Keratinocyte (primary cell): ENCODE results near the gene NEK10.

Source experiments
- EZH2 ChIP-seq: IDR thresholded peaks from one replicate; pipeline ENCODE4 v1.6.1; 2012; ENCODE audit warnings: inconsistent platforms, mild to moderate bottlenecking, low read length, moderate library complexity
- TF ChIP-seq, protein P1 (sequence below), 3 experiments: IDR thresholded peaks in 1 of 3; conservative IDR thresholded peaks in 1 of 3; optimal IDR thresholded peaks in 1 of 3; 2 replicates in 2 of 3; 3 replicates in 1 of 3; pipeline versions ENCODE3 to v1.5.1; 2011; ENCODE audit warnings: low read length in 3 of 3, mild to moderate bottlenecking in 3 of 3, moderate library complexity in 2 of 3, control low read depth in 1 of 3, inconsistent platforms in 1 of 3; ENCODE audit not compliant: insufficient read depth in 2 of 3; ENCODE audit errors: extremely low read depth in 1 of 3

- TF ChIP-seq, protein P1, sequence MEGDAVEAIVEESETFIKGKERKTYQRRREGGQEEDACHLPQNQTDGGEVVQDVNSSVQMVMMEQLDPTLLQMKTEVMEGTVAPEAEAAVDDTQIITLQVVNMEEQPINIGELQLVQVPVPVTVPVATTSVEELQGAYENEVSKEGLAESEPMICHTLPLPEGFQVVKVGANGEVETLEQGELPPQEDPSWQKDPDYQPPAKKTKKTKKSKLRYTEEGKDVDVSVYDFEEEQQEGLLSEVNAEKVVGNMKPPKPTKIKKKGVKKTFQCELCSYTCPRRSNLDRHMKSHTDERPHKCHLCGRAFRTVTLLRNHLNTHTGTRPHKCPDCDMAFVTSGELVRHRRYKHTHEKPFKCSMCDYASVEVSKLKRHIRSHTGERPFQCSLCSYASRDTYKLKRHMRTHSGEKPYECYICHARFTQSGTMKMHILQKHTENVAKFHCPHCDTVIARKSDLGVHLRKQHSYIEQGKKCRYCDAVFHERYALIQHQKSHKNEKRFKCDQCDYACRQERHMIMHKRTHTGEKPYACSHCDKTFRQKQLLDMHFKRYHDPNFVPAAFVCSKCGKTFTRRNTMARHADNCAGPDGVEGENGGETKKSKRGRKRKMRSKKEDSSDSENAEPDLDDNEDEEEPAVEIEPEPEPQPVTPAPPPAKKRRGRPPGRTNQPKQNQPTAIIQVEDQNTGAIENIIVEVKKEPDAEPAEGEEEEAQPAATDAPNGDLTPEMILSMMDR (optimal IDR thresholded peaks at IDR 0.05 in 1 of 3, IDR thresholded peaks at IDR 0.05 in 1 of 3, conservative IDR thresholded peaks at IDR 0.05 in 1 of 3; ENCODE audit: extremely low read depth in 1 of 3, insufficient read depth in 2 of 3, low read length in 3 of 3), result peak in 2 of 3 experiments; percentile 20 to 39
- no peak for TF ChIP-seq EZH2
Observed at GRCh38 chr3:27105904-27106303, 263.3 kb downstream of the NEK10 start.
